Measurements from ENCODE around the gene PTH1R.

PTH1R gene

DNA sequence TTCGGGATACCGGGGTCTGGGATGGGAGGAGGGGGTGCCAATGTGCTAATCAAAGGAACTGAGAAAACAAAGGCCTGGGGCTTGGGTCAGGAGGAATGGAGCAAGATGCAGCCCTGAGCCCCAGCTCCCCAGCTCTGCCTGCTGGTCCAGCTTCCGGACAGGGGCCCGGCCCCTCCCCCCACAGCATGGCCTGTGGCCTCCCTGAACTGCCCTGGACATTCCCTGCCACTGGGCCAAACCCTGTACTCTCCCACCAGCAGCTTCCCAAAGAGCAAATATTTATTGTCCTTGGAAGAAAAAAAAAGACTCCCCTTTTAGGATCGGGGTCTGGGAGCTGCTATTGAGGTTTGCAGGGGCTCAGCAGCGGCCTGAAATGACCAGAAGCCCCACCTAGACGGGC lies 8.6 kb upstream of the PTH1R start:
- H3K36me3 ChIP-seq (ENCODE audit: control insufficient read depth, low read length), result no peaks in the 10 kb centered on the region

DNA sequence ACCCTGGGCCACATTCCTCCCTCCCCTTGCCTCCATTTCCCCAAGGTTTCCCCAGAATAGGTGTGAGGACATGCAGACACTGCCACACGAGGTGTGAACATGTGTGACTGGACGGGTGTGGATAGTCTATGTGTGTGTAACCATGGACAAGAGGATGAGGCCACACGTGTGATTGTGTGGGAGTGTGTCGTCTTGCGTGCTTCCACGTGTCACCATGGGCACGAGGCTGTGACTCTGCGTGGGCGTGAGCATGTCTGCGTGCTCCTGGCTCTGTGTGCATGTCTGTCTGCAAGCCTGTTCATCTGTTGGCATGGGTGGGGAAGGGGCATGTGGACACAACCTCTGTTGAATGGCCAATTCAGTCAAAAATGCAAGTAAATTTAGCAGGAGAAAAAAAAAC lies 8.1 kb upstream of the PTH1R start:
- H3K27me3 ChIP-seq (ENCODE audit: control insufficient read depth, low read length), result peaks cover 33% of the 10 kb centered on the region
- H3K79me2 ChIP-seq (ENCODE audit: control insufficient read depth, low read length), result no peaks in the 10 kb centered on the region
- no peaks in the 10 kb centered on the region for H3F3A ChIP-seq (ENCODE audit: control insufficient read depth, insufficient read depth)
- no peaks in the 10 kb centered on the region for H3K9me2 ChIP-seq (replicated peaks; ENCODE audit: control insufficient read depth, low read length)
- no peak for TF ChIP-seq EZH2phosphoT487 (IDR thresholded peaks at IDR 0.05; ENCODE audit: borderline replicate concordance, low read length)
- TF ChIP-seq, protein P1, sequence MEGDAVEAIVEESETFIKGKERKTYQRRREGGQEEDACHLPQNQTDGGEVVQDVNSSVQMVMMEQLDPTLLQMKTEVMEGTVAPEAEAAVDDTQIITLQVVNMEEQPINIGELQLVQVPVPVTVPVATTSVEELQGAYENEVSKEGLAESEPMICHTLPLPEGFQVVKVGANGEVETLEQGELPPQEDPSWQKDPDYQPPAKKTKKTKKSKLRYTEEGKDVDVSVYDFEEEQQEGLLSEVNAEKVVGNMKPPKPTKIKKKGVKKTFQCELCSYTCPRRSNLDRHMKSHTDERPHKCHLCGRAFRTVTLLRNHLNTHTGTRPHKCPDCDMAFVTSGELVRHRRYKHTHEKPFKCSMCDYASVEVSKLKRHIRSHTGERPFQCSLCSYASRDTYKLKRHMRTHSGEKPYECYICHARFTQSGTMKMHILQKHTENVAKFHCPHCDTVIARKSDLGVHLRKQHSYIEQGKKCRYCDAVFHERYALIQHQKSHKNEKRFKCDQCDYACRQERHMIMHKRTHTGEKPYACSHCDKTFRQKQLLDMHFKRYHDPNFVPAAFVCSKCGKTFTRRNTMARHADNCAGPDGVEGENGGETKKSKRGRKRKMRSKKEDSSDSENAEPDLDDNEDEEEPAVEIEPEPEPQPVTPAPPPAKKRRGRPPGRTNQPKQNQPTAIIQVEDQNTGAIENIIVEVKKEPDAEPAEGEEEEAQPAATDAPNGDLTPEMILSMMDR (IDR thresholded peaks at IDR 0.05; ENCODE audit: low read depth, low read length, poor library complexity, severe bottlenecking), result no peak
- no peaks in the 10 kb centered on the region for H4K20me1 ChIP-seq (ENCODE audit: control insufficient read depth, insufficient read depth, low read depth, low read length)
- no peak overlapping the region for H3K27ac ChIP-seq (ENCODE audit: low read depth, low read length)
- H3K36me3 ChIP-seq (ENCODE audit: control insufficient read depth, low read length), result no peaks in the 10 kb centered on the region
- H3K4me2 ChIP-seq (ENCODE audit: low read length), result no peak overlapping the region
- H3K4me3 ChIP-seq (ENCODE audit: low read length), result no peak overlapping the region
- no peaks in the 10 kb centered on the region for H3K9me3 ChIP-seq (ENCODE audit: control insufficient read depth, insufficient read depth, low read length)
- peaks cover 18% of the 10 kb centered on the region for H3K4me1 ChIP-seq (ENCODE audit: control insufficient read depth, low read length)

More for the DNA sequence above, 8.6 kb upstream of the PTH1R start:
- Histone ChIP-seq H3K27ac (ENCODE audit: low read depth, low read length) (no peak overlapping the region), H3F3A (ENCODE audit: control insufficient read depth, insufficient read depth) (no peaks in the 10 kb centered on the region), H3K4me3 (ENCODE audit: low read length) (no peak overlapping the region), H3K27me3 (ENCODE audit: control insufficient read depth, low read length) (peaks cover 33% of the 10 kb centered on the region), H3K4me2 (ENCODE audit: low read length) (no peak overlapping the region), H3K9me2 (replicated peaks; ENCODE audit: control insufficient read depth, low read length) (no peaks in the 10 kb centered on the region), H3K4me1 (ENCODE audit: control insufficient read depth, low read length) (peaks cover 13% of the 10 kb centered on the region), H3K79me2 (ENCODE audit: control insufficient read depth, low read length) (no peaks in the 10 kb centered on the region), H3K9me3 (ENCODE audit: control insufficient read depth, insufficient read depth, low read length) (no peaks in the 10 kb centered on the region), H4K20me1 (ENCODE audit: control insufficient read depth, insufficient read depth, low read depth, low read length) (no peaks in the 10 kb centered on the region)
- TF ChIP-seq, protein P1 (IDR thresholded peaks at IDR 0.05; ENCODE audit: low read depth, low read length, poor library complexity, severe bottlenecking), result no peak
- TF ChIP-seq EZH2phosphoT487 (IDR thresholded peaks at IDR 0.05; ENCODE audit: borderline replicate concordance, low read length), result no peak

DNA sequence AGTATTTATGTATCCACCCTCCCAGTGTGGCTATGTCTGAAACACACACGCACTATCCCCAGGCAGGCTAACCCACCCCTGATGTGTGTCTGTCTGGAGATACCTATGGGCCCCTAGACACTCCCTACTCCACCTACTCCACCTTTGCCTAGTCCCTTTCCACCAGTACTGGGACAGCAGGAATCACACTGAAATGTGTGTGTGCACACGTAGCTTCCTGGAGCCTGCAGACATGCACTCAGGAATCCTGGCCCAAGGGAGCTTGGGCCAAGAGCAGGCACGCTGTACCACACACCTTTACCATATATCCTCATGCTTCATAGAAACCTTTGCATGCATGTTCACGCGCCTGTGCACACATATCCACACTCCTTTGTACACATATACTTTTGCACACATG lies 6.9 kb upstream of the PTH1R start:
- no peak overlapping the region for H3K4me3 ChIP-seq (ENCODE audit: low read length)
- H3K9me2 ChIP-seq (replicated peaks; ENCODE audit: control insufficient read depth, low read length), result no peaks in the 10 kb centered on the region
- TF ChIP-seq EZH2phosphoT487 (IDR thresholded peaks at IDR 0.05; ENCODE audit: borderline replicate concordance, low read length), result no peak
- H3K4me1 ChIP-seq (ENCODE audit: control insufficient read depth, low read length), result peaks cover 21% of the 10 kb centered on the region
- no peaks in the 10 kb centered on the region for H3K36me3 ChIP-seq (ENCODE audit: control insufficient read depth, low read length)
- H4K20me1 ChIP-seq (ENCODE audit: control insufficient read depth, insufficient read depth, low read depth, low read length), result no peaks in the 10 kb centered on the region
- no peaks in the 10 kb centered on the region for H3F3A ChIP-seq (ENCODE audit: control insufficient read depth, insufficient read depth)
- no peak overlapping the region for H3K27ac ChIP-seq (ENCODE audit: low read depth, low read length)
- no peaks in the 10 kb centered on the region for H3K79me2 ChIP-seq (ENCODE audit: control insufficient read depth, low read length)
- no peaks in the 10 kb centered on the region for H3K9me3 ChIP-seq (ENCODE audit: control insufficient read depth, insufficient read depth, low read length)
- peaks cover 33% of the 10 kb centered on the region for H3K27me3 ChIP-seq (ENCODE audit: control insufficient read depth, low read length)
- no peak overlapping the region for H3K4me2 ChIP-seq (ENCODE audit: low read length)

DNA sequence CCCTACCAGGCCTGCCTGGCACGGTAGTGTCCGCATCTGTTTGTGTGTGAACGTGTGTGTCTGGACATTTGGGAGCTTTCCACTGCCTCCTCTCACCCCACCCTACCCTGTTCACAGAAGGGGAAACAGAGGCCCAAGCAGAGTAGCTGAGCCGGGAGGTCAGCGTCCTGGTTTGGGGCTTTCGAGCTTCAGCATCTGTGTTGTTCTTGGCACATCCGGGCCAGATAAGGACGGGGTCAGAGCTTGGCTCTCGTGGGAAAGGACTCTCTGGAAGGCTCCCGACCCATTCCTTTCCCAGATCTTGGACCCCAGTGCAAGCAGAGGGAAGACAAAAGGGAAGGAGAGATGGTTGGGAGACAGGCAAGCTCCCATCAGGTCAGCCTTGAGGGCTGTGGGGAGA lies 6.3 kb upstream of the PTH1R start:
- Histone ChIP-seq H3K4me2 (ENCODE audit: low read length) (no peak overlapping the region), H3K9me3 (ENCODE audit: control insufficient read depth, insufficient read depth, low read length) (no peaks in the 10 kb centered on the region), H4K20me1 (ENCODE audit: control insufficient read depth, insufficient read depth, low read depth, low read length) (no peaks in the 10 kb centered on the region), H3K4me3 (ENCODE audit: low read length) (no peak overlapping the region), H3K36me3 (ENCODE audit: control insufficient read depth, low read length) (no peaks in the 10 kb centered on the region), H3K79me2 (ENCODE audit: control insufficient read depth, low read length) (no peaks in the 10 kb centered on the region), H3F3A (ENCODE audit: control insufficient read depth, insufficient read depth) (no peaks in the 10 kb centered on the region), H3K4me1 (ENCODE audit: control insufficient read depth, low read length) (peaks cover 21% of the 10 kb centered on the region), H3K27me3 (ENCODE audit: control insufficient read depth, low read length) (peaks cover 33% of the 10 kb centered on the region), H3K27ac (ENCODE audit: low read depth, low read length) (no peak overlapping the region), H3K9me2 (replicated peaks; ENCODE audit: control insufficient read depth, low read length) (no peaks in the 10 kb centered on the region)
- TF ChIP-seq EZH2phosphoT487 (IDR thresholded peaks at IDR 0.05; ENCODE audit: borderline replicate concordance, low read length), result no peak
- TF ChIP-seq, protein P1 (IDR thresholded peaks at IDR 0.05; ENCODE audit: low read depth, low read length, poor library complexity, severe bottlenecking), result no peak
